Sigmoid colon (tissue), 7 donors: Measurements from ENCODE around the gene IL1RN. TPM values are rescaled to one million over a fixed set of nuclear protein-coding genes. Genes with fewer than 3 reads are reported as not detected.
A peak's percentile ranks its signal among the peaks of the same experiment; 100 is the strongest.

Experiments used
- DNase-seq: peaks from one replicate; pipeline ENCODE4 v3.0.0-alpha.2; 2019
- H3K27ac ChIP-seq, 4 donors: fragments of 200-600 bp; sonication (generic); one replicate each; pipeline ENCODE4 v1.5.1; 2016 to 2019; ENCODE audit warnings: mild to moderate bottlenecking in 1 of 4
- H3K27me3 ChIP-seq, 3 donors: fragments of 200-600 bp; sonication (generic); one replicate each; pipeline ENCODE4 v1.5.1; 2019; ENCODE audit warnings: mild to moderate bottlenecking in 1 of 3
- H3K36me3 ChIP-seq, 4 donors: fragments of 200-600 bp; sonication (generic); one replicate each; pipeline ENCODE4 v1.5.1; 2016 to 2019
- H3K4me1 ChIP-seq, 4 donors: fragments of 200-600 bp; sonication (generic); one replicate each; pipeline ENCODE4 v1.5.1; 2017 to 2019
- H3K4me3 ChIP-seq, 4 donors: fragments of 200-600 bp; sonication (generic); one replicate each; pipeline ENCODE4 v1.5.1; 2017 to 2019; ENCODE audit warnings: mild to moderate bottlenecking in 2 of 4, moderate library complexity in 1 of 4
- H3K9me3 ChIP-seq, 4 donors: fragments of 200-600 bp in 3 of 4; sonication (generic) in 3 of 4; one replicate each; pipeline versions ENCODE4 v1.5.1 to v1.6.1; 2013 to 2019
- EP300 ChIP-seq, 4 donors: sonication (generic); formaldehyde crosslinking; IDR thresholded peaks; one replicate each; pipeline ENCODE4 v1.6.1; 2017; ENCODE audit warnings: antibody characterized with exemption in 4 of 4
- POLR2A ChIP-seq, 2 donors: fragments of 450-650 bp; IDR thresholded peaks; one replicate each; pipeline ENCODE4 v1.6.1; 2016; ENCODE audit warnings: antibody characterized with exemption in 2 of 2, mild to moderate bottlenecking in 2 of 2, moderate library complexity in 2 of 2
- POLR2AphosphoS5 ChIP-seq, 4 donors: sonication (generic); formaldehyde crosslinking; IDR thresholded peaks; one replicate each; pipeline ENCODE4 v1.6.1; 2017; ENCODE audit warnings: antibody characterized with exemption in 4 of 4
- WGBS, 2 donors: extraction: QIAGEN DNeasy Blood & Tissue Kit; methylation state at CpG; one replicate each; pipeline ENCODE4 v1.1.7; 2013; 5-methylcytosine and 5-hydroxymethylcytosine counted together
- intact Hi-C: fragments of 100-400 bp; cut with DNase I; formaldehyde crosslinking; loops from one replicate; pipeline ENCODE4 v1.15.1; 2023
- polyA plus RNA-seq, 3 donors: library from polyadenylated mRNA; stranded (reverse); fragments of 200-250 nt; gene quantifications; one replicate each; pipeline ENCODE4 v1.2.3, GENCODE V29; 2013
- total RNA-seq, 4 donors: library from RNA; depleted of rRNA; stranded (reverse); fragments of >200 nt; gene quantifications; one replicate each; pipeline ENCODE4 v1.1.0, GENCODE V29; 2016
- TF ChIP-seq, protein P1 (sequence below), 4 experiments: fragments of 450-650 bp in 3 of 4; fragments of 200-600 bp in 1 of 4; IDR thresholded peaks; one replicate each; pipeline ENCODE4 v1.5.1; 2016 to 2019; ENCODE audit warnings: antibody characterized with exemption in 4 of 4, mild to moderate bottlenecking in 3 of 4, moderate library complexity in 2 of 4
- donor health status: healthy with polysubstance abuse.
- donor health status: Bipolar disorder and iron deficiency.
- donor health status: healthy.

The IL1RN gene
- total and polyA plus RNA-seq, 7 donors: 0.55 to 19.9 (median 6.6) TPM; not detected in 2

DNA sequence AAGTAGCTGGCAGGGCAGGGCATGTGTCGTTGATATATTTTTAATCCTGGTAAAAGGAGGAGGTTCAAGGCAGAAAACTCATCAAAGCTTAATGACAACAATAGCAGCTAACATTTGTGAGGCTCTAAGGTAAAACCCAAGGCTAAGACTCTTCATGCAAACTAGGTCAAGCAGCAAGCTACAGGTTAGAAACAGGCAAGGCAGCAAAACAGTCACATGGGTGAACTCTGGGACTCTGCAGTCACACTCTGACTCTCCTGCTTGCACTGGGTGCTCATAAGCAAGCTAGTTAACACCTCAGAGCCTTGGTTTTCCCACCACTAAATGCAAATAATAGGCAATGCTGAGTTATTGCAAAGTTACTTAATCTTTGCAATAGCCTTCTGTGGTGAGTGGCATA, 7.9 kb downstream of the IL1RN start:
- intact Hi-C loops: no loop called here
- 81 to 91% methylated on average over 1 of the region's 1 CpG for WGBS, 2 donors

DNA sequence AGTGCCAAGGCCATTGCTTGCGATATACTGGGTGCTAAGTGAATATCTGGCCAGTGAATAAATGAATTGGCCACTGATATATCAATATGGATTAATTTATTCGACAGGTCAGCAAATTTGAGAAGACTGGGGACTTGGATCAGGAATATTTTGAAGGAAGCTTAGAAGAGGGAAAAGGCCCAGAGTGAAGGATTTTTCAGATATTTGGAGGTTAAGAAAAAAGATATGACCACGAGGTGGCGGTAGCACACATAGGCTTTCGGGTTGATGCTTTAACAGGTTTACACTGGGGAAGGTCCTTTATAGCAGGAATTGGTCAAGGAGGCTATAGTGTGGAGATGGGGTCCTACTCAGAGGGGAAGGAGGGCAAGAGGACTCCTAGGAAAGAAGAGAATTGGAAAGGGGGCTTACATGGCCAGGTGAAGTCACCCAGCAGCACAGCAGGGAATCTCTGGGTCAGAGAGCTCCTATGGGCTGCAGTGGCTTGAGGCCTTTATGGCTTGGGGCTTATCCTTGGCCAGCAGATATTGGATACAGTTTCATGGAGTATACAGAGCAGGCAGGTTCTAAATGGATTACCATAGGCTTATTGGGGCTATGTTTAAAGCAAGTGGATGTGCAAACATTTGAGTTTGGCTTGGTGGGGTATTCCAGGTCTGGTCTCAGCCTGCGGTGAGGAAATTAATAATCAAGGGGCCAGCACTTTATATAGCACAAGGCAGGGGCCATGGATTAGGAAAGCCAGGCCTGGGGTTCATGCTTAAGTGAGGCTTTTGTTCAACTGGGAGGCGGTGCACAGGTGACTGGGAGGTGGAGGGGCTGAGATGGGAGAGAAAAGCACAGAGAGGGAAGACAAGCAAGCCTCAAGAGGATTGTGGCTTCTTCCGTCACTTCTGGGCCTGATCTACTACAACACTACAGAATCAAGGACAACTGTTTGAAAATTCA, 9.7 kb downstream of the IL1RN start:
- H3K27me3 ChIP-seq: no peaks in the 10 kb centered on the region
- no peak overlapping the region for H3K27ac ChIP-seq
- intact Hi-C loops: no loop called here
- no peaks in the 10 kb centered on the region for H3K36me3 ChIP-seq
- no peaks in the 10 kb centered on the region for H3K9me3 ChIP-seq
- DNase-seq: no peak
- WGBS, 2 donors: 47 to 48% methylated on average over 8 of the region's 8 CpGs
- H3K4me1 ChIP-seq: no peaks in the 10 kb centered on the region
- TF ChIP-seq POLR2A (IDR thresholded peaks at IDR 0.05) (no peak), EP300 (IDR thresholded peaks at IDR 0.05) (no peak), POLR2AphosphoS5 (IDR thresholded peaks at IDR 0.05) (no peak)
- TF ChIP-seq, protein P1, sequence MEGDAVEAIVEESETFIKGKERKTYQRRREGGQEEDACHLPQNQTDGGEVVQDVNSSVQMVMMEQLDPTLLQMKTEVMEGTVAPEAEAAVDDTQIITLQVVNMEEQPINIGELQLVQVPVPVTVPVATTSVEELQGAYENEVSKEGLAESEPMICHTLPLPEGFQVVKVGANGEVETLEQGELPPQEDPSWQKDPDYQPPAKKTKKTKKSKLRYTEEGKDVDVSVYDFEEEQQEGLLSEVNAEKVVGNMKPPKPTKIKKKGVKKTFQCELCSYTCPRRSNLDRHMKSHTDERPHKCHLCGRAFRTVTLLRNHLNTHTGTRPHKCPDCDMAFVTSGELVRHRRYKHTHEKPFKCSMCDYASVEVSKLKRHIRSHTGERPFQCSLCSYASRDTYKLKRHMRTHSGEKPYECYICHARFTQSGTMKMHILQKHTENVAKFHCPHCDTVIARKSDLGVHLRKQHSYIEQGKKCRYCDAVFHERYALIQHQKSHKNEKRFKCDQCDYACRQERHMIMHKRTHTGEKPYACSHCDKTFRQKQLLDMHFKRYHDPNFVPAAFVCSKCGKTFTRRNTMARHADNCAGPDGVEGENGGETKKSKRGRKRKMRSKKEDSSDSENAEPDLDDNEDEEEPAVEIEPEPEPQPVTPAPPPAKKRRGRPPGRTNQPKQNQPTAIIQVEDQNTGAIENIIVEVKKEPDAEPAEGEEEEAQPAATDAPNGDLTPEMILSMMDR (IDR thresholded peaks at IDR 0.05): no peak
- no peak overlapping the region for H3K4me3 ChIP-seq

More for the DNA sequence above, 7.9 kb downstream of the IL1RN start:
- Histone ChIP-seq H3K36me3 (no peaks in the 10 kb centered on the region), H3K9me3 (no peaks in the 10 kb centered on the region), H3K4me1 (no peaks in the 10 kb centered on the region), H3K27ac (no peak overlapping the region), H3K27me3 (no peaks in the 10 kb centered on the region), H3K4me3 (no peak overlapping the region)
- DNase-seq: no peak
- TF ChIP-seq, protein P1 (IDR thresholded peaks at IDR 0.05): no peak

DNA sequence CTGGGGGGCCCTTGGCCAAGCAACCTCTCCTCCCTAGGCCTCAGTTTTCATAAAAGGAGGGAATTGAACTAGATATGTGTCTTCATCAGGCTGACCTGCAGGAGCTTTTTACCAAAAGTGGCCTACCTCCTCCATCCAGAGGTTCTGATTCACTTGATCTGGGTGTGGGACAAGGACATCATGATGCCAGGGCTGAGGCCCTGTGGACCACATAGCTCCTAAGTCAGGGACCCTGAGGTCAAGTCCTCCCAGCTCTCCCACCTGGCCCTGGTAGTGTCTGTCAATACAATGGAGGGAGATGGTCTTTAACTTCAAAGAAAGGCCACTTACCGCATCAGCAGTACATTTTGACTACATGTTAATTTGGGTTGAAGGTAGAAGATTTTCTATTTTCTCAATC, 10.4 kb downstream of the IL1RN start:
- H3K27me3 ChIP-seq: no peaks in the 10 kb centered on the region
- no peaks in the 10 kb centered on the region for H3K4me1 ChIP-seq
- H3K4me3 ChIP-seq: no peak overlapping the region
- H3K27ac ChIP-seq: no peak overlapping the region
- DNase-seq: no peak
- intact Hi-C loops: no loop called here
- no peaks in the 10 kb centered on the region for H3K36me3 ChIP-seq
- 97 to 100% methylated on average over 1 of the region's 1 CpG for WGBS, 2 donors
- no peaks in the 10 kb centered on the region for H3K9me3 ChIP-seq
- no peak for TF ChIP-seq POLR2A (IDR thresholded peaks at IDR 0.05)
- TF ChIP-seq EP300 (IDR thresholded peaks at IDR 0.05): no peak
- TF ChIP-seq, protein P1 (IDR thresholded peaks at IDR 0.05): no peak
- TF ChIP-seq POLR2AphosphoS5 (IDR thresholded peaks at IDR 0.05): no peak

DNA sequence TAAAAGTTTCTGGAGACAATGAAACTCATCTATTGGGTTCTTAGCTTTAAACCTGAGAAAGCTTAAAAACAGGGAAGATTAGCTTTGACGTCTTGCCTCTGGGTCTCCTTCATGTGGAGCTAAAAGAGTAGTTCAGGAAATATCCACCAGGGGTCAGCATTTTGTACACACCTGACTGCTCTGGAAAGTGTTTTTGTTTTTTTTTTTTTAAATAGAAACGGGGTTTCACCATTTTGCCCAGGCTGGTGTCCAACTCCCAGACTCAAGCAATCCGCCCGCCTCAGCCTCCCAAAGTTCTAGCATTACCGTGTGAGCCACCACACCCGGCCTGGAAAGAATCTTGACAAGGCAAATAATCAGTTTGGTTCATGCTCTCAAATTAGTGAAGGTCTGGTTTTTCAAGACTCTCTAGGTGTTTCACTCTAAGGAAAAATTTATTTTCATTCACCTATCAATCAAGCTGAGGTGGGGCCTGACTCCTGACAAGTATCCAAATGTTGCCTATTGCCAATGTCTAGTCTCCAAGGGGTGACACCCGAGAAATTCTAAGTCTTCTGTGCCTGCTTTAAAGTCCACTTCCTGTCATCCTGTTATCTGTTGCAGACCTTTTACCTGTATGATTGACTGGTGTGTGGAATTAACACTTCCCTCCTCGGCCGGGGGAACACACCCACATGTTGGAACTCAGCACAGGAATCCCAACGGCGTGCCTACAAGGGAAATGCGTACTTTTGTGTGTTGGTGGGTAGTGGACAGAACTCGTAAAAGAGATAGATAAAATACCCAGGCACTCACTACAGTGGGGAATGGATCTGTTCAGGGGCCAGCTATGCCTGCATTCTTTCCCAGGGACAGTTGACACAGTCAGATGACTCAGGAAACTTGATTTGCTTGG, 11.3 kb downstream of the IL1RN start:
- H3K36me3 ChIP-seq: no peaks in the 10 kb centered on the region
- H3K4me3 ChIP-seq: no peak overlapping the region
- H3K27me3 ChIP-seq: no peaks in the 10 kb centered on the region
- WGBS, 2 donors: 18 to 33% methylated on average over 13 of the region's 13 CpGs
- H3K4me1 ChIP-seq: no peaks in the 10 kb centered on the region
- no peak for DNase-seq
- H3K9me3 ChIP-seq: no peaks in the 10 kb centered on the region
- TF ChIP-seq POLR2A (IDR thresholded peaks at IDR 0.05) (no peak), EP300 (IDR thresholded peaks at IDR 0.05) (no peak), POLR2AphosphoS5 (IDR thresholded peaks at IDR 0.05) (no peak)
- TF ChIP-seq, protein P1 (IDR thresholded peaks at IDR 0.05): peak; percentile 11 to 64 (median 45)
- no peak overlapping the region for H3K27ac ChIP-seq
- intact Hi-C loops: no loop called here
